ENCODE results near the gene RASSF5.

GRCh38 chr1:206467915-206468314 is 39.4 kb upstream of the RASSF5 start:
- TF ChIP-seq, protein P1, sequence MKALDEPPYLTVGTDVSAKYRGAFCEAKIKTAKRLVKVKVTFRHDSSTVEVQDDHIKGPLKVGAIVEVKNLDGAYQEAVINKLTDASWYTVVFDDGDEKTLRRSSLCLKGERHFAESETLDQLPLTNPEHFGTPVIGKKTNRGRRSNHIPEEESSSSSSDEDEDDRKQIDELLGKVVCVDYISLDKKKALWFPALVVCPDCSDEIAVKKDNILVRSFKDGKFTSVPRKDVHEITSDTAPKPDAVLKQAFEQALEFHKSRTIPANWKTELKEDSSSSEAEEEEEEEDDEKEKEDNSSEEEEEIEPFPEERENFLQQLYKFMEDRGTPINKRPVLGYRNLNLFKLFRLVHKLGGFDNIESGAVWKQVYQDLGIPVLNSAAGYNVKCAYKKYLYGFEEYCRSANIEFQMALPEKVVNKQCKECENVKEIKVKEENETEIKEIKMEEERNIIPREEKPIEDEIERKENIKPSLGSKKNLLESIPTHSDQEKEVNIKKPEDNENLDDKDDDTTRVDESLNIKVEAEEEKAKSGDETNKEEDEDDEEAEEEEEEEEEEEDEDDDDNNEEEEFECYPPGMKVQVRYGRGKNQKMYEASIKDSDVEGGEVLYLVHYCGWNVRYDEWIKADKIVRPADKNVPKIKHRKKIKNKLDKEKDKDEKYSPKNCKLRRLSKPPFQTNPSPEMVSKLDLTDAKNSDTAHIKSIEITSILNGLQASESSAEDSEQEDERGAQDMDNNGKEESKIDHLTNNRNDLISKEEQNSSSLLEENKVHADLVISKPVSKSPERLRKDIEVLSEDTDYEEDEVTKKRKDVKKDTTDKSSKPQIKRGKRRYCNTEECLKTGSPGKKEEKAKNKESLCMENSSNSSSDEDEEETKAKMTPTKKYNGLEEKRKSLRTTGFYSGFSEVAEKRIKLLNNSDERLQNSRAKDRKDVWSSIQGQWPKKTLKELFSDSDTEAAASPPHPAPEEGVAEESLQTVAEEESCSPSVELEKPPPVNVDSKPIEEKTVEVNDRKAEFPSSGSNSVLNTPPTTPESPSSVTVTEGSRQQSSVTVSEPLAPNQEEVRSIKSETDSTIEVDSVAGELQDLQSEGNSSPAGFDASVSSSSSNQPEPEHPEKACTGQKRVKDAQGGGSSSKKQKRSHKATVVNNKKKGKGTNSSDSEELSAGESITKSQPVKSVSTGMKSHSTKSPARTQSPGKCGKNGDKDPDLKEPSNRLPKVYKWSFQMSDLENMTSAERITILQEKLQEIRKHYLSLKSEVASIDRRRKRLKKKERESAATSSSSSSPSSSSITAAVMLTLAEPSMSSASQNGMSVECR (CRISPR knock-in tag; IDR thresholded peaks at IDR 0.05; ENCODE audit: borderline replicate concordance): no peak
- TF ChIP-seq CTCF (IDR thresholded peaks at IDR 0.05) (no peak), MXD4 (CRISPR knock-in tag; IDR thresholded peaks at IDR 0.05; ENCODE audit: borderline replicate concordance) (no peak), CBFB (CRISPR knock-in tag; IDR thresholded peaks at IDR 0.05; ENCODE audit: low read depth) (no peak), IRF1 (CRISPR knock-in tag; IDR thresholded peaks at IDR 0.05) (no peak)
- TF ChIP-seq, protein P2, sequence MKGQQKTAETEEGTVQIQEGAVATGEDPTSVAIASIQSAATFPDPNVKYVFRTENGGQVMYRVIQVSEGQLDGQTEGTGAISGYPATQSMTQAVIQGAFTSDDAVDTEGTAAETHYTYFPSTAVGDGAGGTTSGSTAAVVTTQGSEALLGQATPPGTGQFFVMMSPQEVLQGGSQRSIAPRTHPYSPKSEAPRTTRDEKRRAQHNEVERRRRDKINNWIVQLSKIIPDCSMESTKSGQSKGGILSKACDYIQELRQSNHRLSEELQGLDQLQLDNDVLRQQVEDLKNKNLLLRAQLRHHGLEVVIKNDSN (CRISPR knock-in tag; IDR thresholded peaks at IDR 0.05): no peak
- TF ChIP-seq, protein P3, sequence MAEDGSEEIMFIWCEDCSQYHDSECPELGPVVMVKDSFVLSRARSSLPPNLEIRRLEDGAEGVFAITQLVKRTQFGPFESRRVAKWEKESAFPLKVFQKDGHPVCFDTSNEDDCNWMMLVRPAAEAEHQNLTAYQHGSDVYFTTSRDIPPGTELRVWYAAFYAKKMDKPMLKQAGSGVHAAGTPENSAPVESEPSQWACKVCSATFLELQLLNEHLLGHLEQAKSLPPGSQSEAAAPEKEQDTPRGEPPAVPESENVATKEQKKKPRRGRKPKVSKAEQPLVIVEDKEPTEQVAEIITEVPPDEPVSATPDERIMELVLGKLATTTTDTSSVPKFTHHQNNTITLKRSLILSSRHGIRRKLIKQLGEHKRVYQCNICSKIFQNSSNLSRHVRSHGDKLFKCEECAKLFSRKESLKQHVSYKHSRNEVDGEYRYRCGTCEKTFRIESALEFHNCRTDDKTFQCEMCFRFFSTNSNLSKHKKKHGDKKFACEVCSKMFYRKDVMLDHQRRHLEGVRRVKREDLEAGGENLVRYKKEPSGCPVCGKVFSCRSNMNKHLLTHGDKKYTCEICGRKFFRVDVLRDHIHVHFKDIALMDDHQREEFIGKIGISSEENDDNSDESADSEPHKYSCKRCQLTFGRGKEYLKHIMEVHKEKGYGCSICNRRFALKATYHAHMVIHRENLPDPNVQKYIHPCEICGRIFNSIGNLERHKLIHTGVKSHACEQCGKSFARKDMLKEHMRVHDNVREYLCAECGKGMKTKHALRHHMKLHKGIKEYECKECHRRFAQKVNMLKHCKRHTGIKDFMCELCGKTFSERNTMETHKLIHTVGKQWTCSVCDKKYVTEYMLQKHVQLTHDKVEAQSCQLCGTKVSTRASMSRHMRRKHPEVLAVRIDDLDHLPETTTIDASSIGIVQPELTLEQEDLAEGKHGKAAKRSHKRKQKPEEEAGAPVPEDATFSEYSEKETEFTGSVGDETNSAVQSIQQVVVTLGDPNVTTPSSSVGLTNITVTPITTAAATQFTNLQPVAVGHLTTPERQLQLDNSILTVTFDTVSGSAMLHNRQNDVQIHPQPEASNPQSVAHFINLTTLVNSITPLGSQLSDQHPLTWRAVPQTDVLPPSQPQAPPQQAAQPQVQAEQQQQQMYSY (CRISPR knock-in tag; IDR thresholded peaks at IDR 0.05): no peak
- TF ChIP-seq, protein P4, sequence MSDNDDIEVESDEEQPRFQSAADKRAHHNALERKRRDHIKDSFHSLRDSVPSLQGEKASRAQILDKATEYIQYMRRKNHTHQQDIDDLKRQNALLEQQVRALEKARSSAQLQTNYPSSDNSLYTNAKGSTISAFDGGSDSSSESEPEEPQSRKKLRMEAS (CRISPR knock-in tag; IDR thresholded peaks at IDR 0.05): no peak

Measured in WTC11 (cell line).